HG03045 (cell line): ENCODE data around the gene ERFL.

Experiments used
- ATAC-seq: cut with Tn5 transposase; IDR thresholded peaks from one replicate; pipeline ENCODE4 v1.9.1; 2021; ENCODE audit warnings: mild to moderate bottlenecking, moderate library complexity; ENCODE audit not compliant: unreplicated experiment

The ERFL gene

DNA sequence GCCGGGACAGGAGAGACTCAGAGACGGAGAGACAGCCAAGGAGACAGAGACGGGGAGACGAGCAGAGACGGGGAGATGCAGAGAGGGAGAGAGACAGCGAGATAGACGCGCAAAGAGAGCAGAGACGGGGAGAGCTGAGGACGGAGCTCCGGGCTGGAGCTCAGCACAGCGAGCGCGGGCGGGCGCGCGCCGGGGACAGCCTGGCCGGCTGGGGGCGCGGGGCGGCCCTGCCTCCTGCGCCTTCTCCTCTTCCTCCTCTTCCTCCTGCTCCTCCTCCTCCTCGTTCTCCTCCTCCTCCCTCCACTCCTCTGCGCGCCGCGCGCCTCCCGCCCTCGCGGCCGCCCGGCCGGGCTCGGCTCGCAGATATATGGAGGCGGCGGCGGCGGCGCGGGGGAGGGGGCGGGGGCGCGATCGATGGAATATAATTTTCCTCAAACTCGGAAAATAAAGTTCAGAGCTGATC lies at the start of gene ERFL:
Gene ERFL, minus strand, starts transcription at position 229 of the 463 bp plus-strand sequence. CDS start 15,530 bp downstream, outside the sequence.
- no peak for ATAC-seq

DNA sequence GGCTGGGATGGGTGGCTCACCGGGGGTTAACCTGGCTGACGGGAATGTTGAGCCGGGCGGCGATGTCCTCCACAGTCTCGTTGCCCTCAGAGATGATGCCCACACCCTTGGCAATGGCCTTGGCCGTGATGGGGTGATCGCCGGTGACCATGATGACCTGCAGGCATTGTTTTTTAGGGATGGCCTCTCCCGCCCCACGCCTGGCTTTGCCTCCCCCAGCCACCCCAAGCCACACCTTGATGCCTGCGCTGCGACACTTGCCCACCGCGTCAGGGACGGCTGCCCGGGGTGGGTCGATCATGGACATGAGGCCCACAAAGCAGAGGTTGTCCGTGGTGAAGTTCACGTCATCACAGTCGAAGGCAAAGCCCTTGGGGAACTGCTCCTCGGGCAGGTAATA lies 49.7 kb upstream of the ERFL start:
- no peak for ATAC-seq

DNA sequence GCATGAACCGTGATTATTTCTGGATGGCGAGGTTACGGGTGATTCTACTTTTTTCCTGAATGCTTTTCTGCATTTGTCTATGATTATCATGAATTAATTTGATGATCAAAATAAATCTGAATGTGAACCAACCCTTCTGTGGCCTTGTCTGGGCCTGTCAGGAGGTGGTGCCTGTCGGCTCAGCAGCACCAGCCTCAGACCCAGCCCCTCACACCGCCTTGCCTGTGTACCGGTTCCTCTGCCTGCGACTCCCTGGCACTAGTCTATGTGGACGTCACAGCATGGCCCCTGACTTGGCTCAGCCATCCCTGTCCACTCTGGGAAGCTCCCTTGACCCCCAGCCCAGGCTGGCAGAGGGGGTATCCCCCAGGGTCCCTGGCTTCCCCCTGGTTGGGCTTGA lies 46.4 kb upstream of the ERFL start:
- no peak for ATAC-seq

DNA sequence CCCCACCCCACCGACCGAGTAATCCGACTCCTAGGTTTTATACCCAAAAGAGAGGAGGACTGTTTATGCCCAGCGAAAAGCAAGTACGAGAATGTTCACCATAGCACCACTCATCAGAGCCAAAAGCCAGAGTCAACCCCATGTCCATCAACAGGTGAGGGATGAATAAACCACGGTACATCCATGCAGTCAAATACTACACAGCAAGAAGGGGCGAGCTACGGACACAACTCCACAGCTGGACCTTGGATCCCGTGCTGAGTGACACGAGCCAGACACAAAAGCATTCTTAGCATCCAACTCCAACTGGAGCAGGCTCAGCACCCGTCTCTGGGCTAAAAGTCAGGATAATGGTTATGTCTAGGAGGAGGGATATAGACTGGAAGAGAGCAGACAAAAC lies 43.1 kb upstream of the ERFL start:
- ATAC-seq = no peak

DNA sequence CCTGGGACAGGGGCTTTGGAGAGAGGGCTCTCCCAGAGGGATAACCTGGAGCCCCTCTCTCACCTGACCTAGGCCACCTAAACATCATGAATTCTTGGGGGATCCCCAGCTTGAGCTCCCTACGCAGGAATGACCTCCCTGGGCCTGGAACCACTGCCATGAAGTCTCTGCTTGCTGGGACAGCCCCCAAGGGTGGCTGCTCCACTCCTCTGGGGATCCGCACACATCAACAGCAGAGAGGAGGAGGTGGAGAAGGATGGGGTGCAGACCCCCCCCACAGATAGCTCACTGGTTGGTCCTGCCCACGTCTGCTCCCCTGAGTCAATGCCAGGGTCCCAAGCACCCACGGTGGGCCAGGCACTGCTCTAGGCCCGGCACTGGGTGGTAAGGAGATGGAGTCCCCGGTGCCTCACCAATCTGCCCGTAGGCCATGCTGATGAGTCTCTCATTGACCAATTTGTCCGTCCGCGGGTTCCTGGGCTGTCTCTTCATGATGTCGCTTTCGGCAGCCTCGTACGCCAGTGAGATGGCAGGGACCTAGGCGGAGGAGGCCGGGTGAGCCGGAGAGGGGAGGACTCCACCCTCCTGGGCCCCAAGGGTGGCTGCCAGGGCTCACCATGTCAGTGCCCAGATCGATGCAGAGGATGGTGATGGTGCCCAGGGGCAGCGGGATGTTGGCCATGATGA lies 41.7 kb upstream of the ERFL start:
- no peak for ATAC-seq

DNA sequence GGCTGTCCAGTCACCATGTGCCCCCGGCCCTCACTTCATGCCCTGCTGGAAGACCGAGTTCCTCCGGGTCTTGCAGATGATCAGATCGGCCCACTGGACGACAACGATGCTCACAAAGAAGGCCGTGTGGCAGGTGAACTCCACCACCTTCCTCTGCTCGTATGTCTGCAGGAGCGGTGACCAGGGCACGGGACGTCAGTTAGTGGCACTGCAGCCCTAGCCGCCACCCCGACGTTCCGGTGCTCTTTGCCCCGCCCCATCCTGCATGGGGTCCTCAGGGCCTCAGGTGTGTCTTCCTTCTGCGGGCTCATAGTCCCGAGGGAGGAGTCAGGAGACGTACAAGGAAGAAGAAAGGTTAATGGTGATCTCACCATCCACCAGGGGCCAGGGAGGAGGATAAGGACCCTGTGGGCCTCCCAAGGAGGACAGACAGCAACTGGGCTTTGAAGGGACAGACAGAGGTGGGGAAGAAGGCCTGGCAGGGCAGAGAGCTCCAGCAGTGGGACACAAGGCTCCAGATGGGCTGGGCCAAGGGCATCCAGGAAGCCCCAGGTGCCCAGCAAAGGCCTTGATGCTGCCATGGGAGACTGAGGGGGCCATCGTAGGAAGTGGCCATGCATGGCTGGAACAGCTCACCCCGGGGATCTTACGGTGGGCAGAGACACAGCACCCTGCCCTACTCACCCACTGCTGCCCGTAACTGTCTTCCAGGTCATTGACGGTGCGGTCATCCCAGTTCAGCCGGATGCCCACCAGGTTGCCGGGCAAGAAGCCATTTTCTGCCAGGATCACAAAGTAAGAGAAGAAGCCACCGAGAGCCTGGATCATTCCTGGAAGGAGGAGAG lies 40.7 kb upstream of the ERFL start:
- no peak for ATAC-seq

DNA sequence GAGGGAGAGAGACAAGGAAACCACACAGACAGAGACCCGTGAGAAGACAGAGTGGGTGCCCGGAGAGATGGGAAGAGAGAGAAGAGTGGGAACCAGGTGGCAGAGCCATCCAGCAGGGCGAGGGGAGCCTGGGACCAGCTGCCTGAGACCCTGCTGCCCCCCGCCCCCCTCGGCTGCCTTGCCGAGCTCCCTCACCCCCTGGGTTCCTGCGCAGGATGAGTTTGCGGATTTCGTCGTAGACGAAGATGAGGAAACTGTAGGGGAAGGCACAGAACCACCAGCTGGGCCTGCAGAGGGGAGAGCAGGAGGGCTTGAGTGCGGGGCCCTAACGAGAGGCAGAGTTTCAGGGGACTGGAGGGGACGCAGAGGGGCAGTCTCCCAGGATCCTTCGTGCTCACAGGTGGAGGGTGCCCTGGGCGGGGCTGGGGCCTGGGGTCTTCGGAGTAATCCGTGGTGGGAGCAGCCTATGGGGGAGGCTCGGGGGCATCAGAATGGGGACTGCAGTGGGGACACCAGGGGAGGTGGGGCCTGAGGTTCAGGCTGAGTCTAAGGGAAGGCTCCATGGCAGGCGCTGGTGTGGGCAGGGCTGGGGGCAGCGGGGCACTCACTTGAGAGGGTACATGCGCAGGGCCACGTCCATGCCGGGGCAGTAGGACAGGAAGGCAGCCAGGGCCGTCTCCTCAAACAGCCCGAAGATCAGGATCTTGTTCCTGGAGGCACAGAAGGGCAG lies 39.0 kb upstream of the ERFL start:
- ATAC-seq = no peak

DNA sequence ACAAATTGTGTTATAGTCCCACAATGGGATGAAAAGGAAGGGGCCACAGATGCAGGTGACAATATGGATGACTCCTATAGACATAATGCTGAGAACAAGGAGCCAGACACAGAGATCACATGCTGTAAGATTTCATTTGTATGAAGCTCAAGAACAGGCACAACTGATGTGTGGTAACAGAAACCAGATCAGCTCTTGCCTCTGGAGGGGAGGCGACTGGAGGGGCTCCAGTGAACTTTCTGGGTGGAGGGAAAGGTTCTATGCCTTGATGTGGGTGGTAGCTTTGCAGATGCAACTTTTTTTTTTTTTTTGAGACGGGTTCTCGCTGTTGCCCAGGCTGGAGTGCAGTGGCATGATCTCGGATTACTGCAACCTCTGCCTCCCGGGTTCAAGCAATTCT lies 36.9 kb upstream of the ERFL start:
- ATAC-seq = no peak

DNA sequence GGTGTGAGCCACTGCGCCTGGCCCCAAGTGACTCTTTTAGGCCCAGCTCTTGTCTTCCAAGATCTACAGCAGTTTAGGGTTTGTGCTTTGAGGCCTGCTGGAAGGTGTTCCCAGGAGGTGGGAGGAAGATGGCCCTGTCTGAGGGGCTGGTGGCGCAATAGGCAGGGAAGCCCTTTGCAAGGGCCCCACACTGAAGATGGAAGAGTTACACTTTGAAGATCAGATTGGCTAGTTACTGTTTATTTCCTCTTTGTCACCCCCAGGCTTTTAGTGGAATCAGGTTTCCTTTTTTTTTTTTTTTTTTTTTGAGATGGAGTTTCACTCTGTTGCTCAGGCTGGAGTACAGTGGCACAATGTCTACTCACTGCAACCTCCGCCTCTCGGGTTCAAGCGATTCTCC lies 32.7 kb upstream of the ERFL start:
- ATAC-seq = no peak

DNA sequence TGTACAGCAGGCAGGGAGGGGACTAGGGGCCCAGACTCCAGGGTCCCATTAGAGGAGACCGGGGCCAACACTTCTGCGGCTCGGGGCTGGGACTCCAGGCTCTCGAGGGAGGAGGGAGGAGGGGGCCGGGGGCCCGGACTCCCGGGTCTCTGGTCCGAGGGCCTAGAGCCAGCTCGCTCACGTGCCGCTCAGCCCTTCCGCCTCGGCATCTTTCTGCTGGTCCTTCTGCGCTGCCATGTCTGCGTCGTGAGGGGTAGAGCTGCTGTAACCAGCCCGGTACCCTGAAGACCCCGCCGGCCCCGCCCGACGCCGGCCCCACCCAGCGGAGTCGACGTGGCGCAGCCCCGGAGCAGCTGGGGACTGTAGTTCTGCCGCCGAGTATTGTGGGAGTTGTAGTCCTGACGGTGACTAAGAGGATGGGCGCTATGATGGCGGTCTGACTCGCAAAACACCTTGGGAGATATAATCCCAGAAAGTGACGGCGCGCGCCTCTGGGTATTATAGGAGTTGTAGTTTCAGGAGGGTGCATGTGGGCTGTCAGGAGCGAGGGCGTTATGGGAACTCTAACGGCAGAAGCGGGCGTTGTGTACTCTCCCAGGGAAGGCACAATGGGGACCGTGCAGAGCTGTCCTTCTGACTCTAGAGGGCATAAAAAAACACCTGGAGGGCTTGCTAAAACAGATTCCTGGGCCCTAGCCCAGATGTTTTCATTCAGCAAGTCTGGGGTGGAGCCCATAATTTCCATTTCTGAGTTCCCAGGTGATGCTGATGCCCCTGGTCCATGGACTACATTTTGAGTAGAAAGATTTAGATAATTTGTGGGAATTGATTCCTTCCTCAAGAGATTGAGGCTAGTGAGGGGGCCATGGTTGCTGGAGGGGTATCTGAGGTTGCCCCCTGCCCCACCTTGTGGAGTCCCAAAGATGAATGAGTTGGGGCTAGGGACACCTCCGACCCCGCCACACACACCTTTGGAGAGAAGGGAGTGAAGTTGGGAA lies 31.1 kb upstream of the ERFL start, which contains the start of gene RABAC1:
Gene RABAC1, minus strand, starts transcription at position 266 of the 998 bp plus-strand sequence. Its CDS starts 29 bp downstream, at position 237.
- peak; percentile 77 for ATAC-seq

DNA sequence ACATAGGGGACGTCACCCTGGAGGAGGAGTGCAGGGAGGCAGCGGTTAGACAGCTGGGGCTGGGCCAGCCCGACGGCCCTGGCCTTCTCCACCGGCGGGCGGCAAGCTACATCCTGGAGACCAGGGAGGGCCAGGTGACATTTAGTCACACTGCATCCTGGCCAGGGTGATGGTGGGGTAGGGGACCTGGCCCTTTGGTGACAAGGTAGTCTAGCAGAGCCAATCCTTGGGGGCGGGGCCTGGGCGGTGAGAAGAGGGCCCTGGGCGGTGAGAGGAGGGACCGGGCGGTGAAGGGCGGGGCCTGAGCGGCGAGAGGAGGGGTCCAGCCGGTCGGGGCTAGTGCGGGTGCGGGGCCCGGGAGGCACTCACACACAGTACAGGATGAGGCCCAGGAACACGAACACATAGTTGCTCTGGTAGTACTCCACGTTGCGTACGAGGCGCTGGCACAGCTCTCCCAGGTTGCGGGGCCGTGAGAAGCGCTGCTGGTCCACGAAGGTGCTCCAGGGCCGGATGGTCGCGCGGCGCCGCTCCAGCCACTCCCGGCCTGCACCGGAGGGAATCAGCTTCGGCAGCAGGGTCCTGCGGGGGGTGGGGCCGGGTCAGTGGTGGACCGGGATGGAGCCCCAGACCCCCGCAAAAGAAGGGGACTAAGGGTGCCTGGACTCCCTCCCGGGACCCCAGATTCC lies 30.3 kb upstream of the ERFL start:
- ATAC-seq = peak; percentile 64

DNA sequence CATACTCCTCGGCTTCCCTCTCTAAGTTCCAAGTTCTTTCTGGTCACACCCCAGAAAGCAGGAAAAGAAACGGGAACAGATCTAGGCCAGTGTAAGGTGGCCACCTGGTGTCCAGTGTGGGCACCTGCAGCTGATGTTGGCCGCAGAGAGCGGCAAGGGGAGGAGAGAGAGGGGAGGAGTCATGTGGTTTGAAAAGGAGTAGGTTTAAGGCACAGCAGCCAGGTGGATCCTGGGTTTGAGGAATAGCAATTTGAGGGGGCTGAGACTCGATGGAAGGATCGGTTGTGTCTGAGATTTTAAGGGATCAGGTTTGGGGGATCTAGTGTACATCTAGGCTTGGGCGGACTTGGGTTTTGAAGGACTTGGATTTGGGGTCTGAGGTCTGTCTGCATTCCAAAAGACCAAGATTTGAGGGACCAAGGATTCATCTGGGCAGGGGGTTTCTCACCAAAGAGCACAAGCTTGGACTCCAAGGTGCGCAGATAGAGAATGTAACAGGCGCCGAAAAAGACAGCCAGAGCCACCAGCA lies 29.7 kb upstream of the ERFL start:
- ATAC-seq = no peak

DNA sequence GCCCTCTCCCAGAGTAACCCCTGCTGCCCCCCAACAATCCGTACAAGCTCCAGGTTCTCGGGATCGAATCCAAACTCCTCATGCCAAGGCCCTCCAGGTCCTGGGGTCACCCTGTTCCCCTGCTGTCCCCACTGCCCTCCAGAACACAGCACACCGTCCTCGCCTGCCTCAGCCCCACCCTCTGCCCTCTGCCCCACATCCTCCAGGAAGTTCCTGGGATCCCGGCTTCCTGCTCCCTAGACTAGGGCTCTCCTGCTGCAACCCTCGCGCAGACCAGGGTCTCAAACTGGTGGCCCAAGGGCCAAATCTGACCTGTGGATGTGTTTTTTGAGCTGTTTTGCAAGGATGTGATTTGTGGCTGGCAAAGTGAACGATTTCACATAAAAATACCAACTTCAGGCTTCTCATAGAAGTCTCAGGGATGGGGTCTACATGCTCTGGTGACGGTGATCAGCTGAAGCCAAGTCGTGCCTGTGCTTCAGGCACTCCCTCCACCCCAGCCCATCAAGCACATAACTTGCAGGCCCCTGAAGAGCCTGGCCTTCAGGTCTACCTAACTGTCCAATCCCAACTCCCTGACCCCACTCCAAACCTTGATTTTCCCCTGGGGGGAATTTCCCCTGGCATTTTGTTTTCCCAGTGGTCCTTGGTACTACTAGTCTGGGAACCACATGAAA lies 29.1 kb upstream of the ERFL start:
- no peak for ATAC-seq

DNA sequence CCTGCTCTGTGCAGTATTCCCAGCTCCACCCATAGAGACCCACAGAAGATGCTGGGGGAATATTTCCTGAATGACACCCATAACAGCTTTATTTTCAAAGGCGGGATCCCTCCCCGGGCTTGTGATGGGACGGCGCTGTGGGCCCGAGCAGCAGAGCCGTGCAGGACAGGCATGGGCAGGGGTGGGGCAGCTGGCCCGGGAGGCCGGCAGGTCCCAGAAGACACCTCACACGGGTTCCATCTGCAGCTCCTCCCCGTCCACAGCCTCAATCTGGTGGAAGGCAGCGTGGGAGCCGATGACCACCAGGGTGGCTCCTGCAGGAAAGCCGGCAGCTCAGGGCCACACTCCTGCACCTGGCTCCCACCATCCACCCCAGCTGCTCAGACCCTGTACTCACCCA lies 28.4 kb upstream of the ERFL start:
- no peak for ATAC-seq

DNA sequence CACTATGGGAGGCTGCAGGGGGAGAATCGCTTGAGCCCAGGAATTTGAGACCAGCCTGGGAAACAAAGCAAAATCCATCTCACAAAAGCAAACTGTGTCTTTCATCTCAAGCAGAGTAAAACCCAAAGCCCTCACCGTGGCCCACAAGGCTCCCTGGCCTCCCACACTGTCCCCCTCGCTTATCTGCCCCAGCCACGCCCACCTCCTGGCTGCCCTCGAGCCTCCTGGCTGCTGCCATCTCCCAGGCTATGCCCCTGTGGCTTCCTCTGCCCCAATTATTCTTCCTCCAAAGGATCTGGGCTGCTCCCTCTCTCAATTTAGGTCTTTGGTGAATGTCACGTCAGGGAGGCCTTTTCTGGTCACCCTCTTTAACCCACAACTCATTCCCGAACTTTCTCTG lies 27.3 kb upstream of the ERFL start:
- ATAC-seq = no peak

DNA sequence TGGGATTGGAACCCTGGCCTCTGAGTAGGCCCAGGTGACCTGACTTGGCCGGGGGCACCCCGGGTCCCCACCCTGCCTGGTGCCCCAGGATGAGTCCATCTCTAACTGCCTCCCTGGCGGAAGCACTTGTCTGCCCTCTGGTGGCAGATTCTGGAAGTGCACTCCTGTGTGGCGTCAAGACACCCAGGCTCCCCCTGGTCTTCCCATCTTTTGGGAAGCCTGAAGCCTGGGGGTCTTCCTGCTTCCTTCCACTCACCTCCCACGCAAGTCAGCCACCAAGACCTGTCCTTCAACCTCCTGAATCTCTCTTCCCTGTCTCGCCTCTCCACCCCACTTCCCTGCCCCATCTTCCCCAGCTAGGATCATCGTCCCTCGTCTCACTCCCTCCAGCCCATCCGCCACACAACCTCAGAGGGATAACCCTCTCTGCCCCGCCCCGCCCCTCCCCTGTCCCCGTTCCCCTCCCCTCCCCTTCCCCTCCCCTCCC lies 23.5 kb upstream of the ERFL start:
- ATAC-seq = no peak

DNA sequence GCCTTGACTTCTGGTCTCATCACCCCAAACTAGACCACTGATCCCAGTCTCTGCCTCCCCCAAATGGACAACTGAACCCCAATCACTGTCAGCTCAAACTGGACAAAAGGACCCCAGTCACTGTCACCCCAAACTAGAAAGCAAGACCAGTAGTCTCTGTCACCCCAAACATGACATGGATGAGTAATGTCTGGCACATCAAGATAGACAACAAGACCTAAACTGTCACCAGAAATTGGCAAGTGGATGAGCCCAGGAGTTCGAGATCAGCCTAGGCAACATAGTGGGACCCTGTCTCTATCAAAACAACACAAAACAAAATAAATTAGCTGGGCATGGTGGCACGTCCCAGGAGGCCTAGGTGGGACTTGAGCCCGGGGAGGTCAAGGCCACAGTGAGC lies 18.8 kb upstream of the ERFL start:
- ATAC-seq = no peak

DNA sequence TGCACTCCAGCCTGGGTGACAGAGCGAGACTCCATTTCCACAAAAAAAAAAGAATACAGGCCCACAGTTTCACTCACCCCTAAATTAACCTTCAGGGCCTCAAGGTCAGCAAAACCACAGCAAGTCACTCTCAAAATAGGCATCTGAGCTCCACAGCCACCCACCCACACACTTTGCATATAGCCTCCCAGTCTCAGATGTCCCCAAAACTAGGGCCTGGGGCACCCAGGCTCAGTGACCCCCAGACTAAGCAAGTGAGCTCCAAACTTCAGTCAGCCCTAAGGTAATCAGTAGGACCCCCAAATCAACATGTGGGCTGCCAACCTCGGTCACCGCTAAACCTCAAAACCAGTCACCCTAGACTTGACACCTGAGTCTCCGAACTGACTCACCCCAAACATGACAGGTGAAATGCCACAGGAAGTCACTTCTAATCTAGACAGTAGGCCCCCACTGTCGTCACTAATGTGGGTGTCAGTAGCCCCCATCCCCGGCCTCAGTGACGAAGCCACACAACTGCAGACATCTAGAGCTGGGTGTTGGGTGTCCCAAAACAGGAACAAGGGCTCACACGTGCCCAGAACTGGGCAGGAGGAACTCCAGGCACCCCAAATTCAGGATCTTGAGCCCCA lies 17.0 kb upstream of the ERFL start:
- ATAC-seq = peak; percentile 71
